GM21423 (cell line): Measurements from ENCODE around the gene TK1.

Source experiments
- ATAC-seq: cut with Tn5 transposase; IDR thresholded peaks from one replicate; pipeline ENCODE4 v1.9.1; 2021; ENCODE audit warnings: mild to moderate bottlenecking, moderate library complexity; ENCODE audit not compliant: unreplicated experiment

TK1 gene

DNA sequence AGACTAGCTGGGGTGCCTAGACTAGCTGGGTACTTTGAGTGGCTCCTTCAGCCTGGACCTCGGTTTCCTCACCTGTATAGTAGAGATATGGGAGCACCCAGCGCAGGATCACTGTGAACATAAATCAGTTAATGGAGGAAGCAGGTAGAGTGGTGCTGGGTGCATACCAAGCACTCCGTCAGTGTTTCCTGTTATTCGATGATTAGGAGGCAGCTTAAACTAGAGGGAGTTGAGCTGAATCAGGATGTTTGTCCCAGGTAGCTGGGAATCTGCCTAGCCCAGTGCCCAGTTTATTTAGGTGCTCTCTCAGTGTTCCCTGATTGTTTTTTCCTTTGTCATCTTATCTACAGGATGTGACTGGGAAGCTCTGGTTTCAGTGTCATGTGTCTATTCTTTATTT is 36.2 kb upstream of the TK1 start:
- ATAC-seq = no peak

DNA sequence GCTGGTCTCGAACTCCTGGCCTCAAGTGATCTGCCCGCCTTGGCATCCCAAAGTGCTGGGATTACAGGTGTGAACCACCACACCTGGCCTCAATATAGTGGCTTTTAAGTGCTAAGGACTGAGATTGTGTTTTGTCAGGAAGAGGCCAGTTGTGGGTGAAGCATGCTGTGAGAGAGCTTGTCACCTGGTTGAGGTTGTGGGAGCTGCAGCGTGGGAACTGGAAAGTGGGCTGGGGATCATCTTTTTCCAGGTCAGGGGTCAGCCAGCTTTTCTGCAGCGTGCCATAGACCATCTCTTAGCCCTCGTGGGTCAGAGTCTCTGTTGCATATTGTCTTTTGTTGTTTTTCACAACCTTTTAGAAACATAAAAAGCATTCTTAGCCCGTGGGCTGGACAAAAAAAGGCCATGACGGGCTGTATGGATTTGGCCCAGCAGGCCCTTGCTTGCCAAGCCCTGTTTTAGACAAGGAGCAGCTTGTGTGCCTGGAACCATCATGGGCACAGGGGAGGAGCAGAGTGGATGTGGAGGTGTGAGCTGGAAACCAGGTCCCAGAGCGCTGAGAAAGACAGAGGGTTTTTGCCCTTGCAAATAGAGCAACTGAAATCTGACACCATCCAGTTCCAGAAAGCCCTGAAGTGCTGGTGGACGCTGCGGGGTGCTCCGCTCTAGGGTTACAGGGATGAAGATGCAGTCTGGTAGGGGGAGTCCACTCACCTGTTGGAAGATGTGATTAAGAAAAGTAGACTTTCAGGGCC is 32.7 kb upstream of the TK1 start:
- no peak for ATAC-seq

DNA sequence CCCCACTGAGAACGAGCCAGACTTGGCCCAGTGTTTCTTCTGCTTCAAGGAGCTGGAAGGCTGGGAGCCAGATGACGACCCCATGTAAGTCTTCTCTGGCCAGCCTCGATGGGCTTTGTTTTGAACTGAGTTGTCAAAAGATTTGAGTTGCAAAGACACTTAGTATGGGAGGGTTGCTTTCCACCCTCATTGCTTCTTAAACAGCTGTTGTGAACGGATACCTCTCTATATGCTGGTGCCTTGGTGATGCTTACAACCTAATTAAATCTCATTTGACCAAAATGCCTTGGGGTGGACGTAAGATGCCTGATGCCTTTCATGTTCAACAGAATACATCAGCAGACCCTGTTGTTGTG is 27.8 kb upstream of the TK1 start:
- no peak for ATAC-seq

DNA sequence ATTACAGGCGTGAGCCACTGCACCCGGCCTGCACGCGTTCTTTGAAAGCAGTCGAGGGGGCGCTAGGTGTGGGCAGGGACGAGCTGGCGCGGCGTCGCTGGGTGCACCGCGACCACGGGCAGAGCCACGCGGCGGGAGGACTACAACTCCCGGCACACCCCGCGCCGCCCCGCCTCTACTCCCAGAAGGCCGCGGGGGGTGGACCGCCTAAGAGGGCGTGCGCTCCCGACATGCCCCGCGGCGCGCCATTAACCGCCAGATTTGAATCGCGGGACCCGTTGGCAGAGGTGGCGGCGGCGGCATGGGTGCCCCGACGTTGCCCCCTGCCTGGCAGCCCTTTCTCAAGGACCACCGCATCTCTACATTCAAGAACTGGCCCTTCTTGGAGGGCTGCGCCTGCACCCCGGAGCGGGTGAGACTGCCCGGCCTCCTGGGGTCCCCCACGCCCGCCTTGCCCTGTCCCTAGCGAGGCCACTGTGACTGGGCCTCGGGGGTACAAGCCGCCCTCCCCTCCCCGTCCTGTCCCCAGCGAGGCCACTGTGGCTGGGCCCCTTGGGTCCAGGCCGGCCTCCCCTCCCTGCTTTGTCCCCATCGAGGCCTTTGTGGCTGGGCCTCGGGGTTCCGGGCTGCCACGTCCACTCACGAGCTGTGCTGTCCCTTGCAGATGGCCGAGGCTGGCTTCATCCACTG is 27.3 kb upstream of the TK1 start, which contains the start of gene BIRC5:
TSS of gene BIRC5 (plus strand) at position 238 of the 690 bp plus-strand sequence. CDS start at position 302, 64 bp downstream.
- peak; percentile 96 for ATAC-seq

DNA sequence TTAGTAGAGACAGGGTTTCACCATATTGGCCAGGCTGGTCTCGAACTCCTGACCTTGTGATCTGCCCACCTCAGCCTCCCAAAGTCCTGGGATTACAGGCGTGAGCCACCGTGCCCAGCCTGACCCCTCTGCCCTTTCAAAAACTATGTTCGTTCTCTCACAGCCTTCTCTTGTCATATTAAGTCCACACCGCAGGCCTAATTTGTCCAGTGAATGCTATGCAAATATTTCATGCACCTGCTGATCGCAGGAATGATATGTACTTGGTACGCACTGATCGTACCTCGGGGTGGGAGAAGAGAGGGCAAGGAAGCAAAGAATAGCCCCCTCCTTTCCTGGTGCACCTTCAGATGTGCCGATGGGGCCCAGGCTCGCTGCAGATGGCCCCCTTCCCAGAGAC is 24.2 kb upstream of the TK1 start:
- ATAC-seq = no peak

DNA sequence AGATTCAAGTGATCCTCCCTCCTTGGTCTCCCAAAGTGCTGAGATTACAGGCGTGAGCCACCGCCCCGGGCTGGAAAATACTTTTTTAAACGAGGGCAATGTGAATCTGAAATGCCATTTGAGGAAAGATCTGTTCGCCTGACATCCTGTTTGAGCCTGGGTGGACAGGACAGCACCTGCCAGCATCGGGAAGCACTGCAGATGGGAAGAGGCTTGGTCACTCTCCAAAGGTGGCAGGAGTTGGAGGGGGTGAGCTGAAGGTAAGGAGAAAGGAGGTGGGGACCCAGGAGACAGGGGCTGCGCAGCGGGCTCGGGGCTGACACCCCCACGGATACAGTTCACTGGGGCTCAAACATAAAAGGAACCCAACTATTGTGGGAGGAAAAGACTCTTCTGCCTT is 23.3 kb upstream of the TK1 start:
- no peak for ATAC-seq

DNA sequence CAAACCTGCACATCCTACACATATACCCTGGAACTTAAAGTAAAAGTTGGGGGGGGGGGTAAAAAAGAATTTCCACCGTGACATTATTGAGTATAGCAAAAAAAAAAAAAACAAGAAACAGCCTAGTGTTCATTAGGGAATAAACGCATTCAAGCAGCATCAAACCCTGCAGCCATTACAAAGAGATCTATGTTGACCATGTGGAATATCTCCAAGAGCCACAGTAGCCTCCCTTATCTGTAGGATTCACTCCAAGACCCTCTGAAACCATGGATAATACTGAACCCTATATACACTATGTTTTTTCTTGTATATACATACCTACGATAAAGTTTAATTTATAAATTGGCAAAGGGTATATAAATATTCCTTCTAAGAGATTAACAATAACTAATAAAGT is 21.6 kb upstream of the TK1 start:
- ATAC-seq = no peak

DNA sequence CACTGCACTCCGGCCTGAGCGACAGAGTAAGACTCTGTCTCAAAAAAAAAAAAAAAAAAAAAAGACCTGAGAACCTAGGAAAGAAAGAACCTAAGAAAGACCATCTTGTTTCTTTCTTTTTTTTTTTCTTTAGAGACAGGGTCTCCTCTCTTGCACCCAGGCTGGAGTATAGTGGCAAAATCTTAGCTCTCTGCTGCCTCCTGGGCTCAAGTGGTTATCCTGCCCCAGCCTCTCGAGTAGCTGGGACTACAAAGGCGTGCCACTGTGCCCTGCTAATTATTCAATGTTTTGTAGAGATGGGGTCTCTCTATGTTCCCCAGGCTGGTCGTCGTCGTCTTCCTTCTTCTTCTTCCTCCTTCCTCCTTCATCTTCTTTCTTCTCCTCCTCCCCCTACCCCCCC is 19.4 kb upstream of the TK1 start:
- ATAC-seq = no peak

DNA sequence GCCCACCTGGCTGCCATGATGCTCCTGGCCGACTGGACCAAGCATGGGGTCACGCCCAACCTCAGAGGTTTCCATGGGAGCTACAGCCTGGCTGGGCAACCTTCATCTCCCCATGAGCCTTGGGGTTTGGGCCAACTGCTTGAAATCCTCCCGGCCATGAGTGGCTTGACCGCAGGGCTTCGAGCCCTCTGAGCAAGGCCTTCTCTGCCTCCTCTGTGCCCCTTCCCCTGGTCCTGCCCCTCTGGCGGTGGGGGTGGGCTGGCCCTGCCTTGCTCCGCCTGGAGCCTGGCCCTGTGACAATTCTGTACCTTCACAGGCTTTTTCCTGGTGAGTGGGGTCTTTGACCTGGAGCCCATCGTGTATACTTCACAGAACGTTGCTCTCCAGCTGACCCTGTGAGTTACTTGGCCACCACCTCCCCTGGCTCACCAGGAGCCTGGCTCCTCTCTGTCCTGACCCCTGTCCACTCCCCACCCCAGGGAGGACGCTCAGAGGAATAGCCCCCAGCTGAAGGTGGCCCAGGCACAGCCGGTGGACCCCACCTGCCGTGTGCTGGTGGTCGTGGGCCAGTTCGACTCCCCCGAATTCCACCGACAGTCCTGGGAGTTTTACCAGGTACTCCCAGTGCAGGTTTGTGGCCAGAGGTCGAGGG is 18.4 kb upstream of the TK1 start:
- ATAC-seq = no peak

DNA sequence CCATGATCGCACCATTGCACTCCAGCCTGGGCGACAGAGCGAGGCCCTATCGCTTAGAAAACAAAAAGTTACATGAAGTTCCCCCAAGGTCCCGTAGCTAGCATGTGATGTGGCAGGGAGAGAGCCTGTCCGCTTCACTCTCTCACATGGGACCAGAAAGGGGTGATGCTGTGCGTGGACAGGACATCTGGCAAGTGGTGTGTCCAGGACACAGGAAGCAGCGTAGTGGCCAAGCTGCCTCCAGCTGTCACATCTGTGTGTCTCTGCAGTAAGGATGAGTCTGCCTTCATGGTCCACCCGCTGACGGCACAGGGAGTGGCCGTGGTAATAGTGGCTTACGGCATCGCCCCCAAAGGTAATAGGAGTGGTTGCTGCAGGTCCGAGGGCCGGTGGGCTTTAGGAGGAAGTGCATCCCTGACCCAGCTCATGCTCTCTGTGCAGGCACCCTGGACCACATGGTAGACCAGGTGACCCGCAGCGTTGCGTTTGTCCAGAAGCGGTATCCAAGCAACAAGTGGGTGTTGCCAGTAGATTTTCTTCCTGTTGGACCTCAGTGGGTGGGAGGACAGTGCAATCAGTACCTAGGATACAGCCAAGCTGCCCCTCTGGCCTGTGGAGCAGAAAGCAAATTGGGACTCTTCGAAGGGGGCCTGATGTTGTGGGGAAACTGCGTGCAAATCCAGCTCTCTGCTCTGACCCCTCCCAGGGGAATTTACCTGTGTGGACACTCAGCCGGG is 17.7 kb upstream of the TK1 start:
- ATAC-seq = no peak

DNA sequence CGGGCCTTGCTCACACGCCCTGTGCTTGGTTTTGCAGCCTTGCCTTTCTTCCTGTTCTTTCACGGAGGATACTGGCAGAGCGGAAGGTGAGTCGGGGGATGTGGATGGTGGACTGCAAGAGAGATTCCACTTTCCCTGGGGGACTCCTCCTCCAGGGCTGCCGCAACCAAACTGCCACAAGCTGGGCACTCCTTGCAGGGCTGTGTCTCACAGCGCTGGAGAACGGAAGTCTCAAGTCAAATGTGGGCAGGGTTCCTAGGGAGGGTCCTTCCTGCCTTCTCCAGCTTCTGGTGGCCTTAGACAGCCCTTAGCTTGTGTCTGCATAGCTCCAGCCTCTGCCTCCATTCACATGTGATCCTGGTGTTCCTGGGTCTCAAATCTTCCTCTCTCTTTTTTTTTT is 15.8 kb upstream of the TK1 start:
- no peak for ATAC-seq

DNA sequence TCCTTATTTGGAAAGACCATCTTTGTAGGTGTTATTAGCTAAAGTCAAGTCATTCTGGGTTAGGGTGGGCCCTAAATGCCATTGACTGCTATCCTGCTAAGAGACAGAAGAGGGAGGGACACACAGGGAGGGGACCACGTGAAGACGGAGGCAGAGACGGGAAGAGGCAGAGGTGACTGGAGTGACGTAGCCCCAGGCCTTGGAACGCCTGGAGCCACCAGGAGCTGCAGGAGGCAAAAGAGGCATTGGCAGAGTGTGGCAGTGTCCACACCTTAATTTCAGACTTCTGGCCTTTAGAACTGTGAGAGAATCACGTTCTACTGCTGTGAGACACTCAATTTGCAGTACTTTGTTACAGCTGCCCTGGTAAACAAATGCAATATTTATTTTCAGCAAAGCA is 13.6 kb upstream of the TK1 start:
- no peak for ATAC-seq

DNA sequence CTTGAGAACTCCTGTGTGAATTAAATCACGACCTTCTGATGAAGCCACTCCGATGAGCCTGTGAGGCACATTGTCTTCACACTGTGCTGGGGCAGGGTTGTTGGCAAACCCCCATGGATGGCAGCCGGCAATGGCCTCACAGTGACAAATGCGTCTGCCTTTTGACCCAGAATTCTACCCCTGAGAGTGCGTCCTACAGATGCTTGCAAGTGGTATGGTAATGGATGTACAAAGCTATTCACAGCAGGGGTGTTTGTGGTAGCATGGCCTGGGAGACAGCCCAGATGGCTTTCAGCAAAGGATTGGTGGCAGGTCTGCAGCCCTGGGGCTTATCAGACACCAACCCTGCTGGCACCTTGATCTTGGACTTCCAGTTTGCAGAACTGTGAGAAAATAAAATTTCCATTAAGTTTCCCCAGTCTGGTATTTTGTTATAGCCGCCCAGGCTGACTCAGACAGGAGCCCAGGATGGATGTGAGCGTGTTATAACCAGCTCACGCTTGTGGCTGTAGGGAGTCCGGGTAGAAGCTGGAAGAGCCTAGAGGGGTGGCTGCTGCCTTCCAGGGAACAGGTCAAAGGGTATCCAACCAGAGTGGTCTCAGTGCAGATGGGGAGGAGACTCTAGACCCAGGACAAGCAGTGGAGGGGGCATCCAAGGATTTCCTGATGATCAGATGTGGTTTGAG is 10.4 kb upstream of the TK1 start:
- ATAC-seq = no peak

DNA sequence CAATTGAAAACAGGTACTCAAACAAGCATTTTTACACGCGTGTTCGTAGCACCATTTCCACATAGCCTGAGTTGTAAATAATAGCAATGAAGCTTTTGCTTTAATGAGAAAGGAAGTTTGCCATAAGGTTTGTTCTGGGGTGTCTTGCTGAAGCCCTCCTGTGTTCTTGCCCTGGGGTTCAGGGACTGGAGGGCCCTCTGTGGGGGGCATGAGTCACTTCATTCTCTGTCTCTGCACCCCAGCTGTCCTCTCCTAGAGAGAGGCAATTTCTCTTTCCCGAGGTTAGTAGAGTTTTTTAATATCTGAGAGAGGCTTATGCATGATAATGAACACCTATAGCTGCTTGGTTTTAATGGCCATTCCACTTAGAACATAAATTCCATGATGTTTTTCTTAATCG is 9.9 kb upstream of the TK1 start:
- no peak for ATAC-seq

DNA sequence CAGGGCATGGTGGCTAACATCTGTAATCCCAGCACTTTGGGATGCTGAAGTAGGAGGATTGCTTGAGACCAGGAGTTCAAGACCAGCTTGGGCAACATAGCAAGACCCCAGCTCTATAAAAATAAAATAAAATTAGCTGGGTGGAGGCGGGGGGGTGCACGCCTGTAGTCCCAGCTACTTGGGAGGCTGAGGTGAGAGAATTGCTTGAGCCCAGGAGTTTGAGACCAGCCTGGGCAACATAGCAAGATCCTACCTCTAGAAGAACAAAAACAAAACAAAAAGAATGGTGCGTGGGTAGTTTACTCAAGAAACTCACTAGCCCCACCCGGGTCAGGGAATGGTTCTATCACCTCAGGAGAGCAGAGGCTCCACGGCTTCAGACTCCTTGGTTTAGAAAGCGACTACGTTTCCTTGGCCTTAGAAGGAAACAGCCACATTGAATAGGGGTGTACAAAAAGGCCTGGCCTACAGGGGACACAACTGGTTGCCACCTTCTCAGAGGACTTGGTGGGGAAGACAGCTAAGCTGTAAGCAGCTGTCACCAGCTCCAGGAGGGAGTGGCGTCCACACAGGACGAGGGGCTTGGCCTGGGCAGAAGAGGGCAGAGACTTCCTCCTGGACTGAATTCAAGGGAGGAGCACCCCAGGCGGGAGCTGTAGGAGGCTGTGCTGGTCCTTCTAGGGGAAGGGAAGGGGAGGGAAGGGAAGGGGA is 716 bp downstream of the TK1 start:
- no peak for ATAC-seq

DNA sequence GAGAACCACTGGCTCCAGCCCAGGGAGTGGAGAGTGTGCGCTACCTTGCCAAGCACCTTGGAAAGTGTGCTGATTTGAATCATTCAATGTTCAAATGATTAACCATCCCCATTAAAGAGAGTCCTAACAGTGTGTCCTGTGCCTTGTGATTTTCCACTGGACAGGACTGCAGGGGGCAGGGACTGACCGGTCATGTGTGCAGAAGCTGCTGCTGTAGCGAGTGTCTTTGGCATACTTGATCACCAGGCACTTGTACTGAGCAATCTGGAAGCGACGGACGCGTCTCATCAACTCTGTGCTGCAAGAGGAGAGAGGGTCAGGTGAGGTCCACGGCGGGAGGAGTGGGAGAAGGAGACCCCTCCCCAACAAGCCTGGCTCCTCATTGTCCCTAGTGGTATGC is 2.0 kb downstream of the TK1 start:
- ATAC-seq = no peak

DNA sequence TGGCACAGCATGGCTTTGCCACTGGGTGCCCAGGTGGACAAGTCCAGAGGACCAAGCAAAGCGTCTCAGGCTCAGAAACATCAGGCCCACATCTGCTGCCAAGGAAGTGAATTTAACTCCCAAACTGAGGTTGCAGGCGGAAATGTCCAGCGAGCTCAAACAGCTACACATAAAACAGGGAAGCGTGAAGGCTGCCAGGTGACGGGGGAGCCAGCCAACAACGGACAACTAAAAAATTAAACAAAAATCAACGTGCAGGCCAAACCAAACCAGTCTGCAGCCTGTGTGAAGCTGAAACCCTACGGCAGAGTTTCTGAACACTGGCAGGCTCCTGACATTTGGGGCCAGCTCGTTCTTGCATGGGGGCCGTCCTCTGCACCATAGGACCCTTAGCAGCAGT is 2.5 kb downstream of the TK1 start:
- no peak for ATAC-seq

DNA sequence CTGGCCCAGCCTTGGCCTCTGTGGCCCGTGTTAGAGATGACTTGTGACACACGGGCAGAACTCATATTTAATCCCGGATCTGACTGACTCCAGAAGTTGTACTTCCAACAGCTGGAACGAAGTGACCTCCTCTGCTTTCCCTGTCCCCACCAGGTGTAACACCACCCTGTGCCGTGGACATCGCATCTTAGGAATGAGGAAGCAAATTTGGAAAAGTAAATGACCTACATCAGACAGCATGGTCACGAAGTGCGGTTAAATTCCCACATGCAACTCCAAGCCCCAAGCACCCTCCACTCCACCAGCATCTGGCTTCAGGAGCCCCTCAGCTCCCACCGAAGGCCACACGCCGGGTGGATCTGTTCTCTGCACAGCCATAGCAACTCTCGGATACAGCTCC is 2.9 kb downstream of the TK1 start:
- ATAC-seq = no peak

DNA sequence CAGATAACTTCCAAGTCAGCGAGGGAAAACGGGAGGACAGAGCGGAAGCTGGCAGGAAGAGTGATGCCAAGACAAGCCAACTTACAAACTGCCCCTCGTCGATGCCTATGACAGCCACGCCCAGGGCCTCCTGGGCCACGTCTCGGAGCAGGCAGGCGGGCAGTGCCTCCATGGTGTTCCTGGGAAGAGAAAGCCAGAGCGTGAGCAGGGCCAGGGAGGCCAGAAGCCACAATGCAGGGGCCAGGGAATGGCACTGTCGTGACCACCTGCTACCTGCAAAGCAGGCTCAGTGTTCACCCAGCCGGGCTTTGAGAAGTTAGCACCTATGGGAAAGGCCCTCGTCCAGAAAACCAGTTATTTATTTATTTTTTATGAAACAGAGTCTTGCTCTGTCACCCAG is 4.3 kb downstream of the TK1 start:
- ATAC-seq = no peak

DNA sequence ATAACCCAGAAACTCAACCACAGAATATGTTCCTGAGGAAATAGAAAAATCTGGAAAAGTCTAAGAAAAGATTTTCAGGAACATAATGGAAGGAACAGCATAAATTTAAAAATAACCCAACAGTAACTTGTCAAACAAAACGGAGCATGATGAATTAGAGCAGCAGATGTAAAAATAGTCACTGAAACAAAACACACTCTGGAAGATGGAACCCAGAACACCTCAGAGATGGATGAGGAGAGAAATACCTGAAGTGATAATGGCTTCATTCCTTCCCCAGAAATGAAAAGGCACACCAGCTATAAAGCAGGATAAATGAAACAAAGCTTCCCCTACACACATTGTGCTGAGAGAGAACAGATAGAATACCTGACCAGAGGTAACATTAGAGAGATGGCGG is 6.3 kb downstream of the TK1 start:
- no peak for ATAC-seq
